Measurements from ENCODE around the gene UBTFL1. TPM values are rescaled to one million over a fixed set of nuclear protein-coding genes. Genes with fewer than 3 reads are reported as not detected.
"Not testable (repeated sequence)": the region's sequence is repeated elsewhere in the genome, so short reads cannot be mapped to it uniquely, and the experiment has no call there.

UBTFL1 gene, protein sequence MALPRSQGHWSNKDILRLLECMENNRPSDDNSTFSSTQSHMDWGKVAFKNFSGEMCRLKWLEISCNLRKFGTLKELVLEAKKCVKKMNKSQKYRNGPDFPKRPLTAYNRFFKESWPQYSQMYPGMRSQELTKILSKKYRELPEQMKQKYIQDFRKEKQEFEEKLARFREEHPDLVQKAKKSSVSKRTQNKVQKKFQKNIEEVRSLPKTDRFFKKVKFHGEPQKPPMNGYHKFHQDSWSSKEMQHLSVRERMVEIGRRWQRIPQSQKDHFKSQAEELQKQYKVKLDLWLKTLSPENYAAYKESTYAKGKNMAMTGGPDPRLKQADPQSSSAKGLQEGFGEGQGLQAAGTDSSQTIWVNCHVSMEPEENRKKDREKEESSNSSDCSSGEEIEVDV
- total RNA-seq (2014; rRNA removed) (not detected in 2 replicates), Bru-seq, nascent RNA (not detected), BruChase-seq, experiment 1, labeled RNA remaining after a 6-hour chase (not detected), BruChase-seq, experiment 2, labeled RNA remaining after a 2-hour chase (not detected)
- long read RNA-seq: 0 reads

DNA sequence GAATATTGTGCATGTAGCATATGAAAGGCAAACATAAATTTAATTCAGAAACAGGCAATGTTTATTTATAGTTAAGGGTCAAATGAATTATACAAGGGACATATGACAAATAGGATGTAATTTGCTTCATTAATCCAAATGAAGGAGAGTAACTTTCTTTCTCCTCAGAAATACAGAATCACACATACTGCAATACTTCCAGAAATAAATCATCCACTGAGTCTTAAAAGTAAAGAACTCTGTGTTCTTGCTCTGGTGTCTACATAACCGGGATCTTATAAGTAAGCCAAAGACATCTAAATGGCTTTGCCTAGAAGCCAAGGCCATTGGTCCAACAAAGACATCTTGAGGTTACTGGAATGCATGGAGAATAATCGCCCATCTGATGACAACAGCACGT, at the start of gene UBTFL1:
Gene UBTFL1 (plus strand): TSS at position 301 of the 400 bp plus-strand sequence. CDS start 0 bp downstream, at position 301.
- H3K27ac ChIP-seq (ENCODE audit: low read length); H3F3A ChIP-seq (ENCODE audit: low read length, unreplicated experiment); DNase-seq; H3K9me3 ChIP-seq (ENCODE audit: low read length); BruUV-seq (replicated peaks); CTCF ChIA-PET; ATAC-seq; H3K4me1 ChIP-seq (ENCODE audit: insufficient read depth, low read length); H3K4me3 ChIP-seq (ENCODE audit: low read length); H4K20me1 ChIP-seq (ENCODE audit: low read length); H3K9me2 ChIP-seq (replicated peaks; ENCODE audit: low read length); H3K27me3 ChIP-seq (ENCODE audit: low read length); H3K9ac ChIP-seq (ENCODE audit: low read length); H2AFZ ChIP-seq (ENCODE audit: low read length); H3K4me2 ChIP-seq (ENCODE audit: low read length); intact Hi-C loops (cut with micrococcal nuclease); H3K79me2 ChIP-seq (ENCODE audit: low read length); H3K36me3 ChIP-seq (ENCODE audit: low read depth, low read length): not testable (repeated sequence)
- POLR2A ChIA-PET (ENCODE audit: unreplicated experiment): interaction anchor here (0.7 kb wide), 1 partner anchor 927 kb away, joined by 11 read pairs; no protein-coding TSS in a partner anchor

- H3K79me2 ChIP-seq (ENCODE audit: low read length); H3K4me2 ChIP-seq (ENCODE audit: low read length); H3K4me1 ChIP-seq (ENCODE audit: insufficient read depth, low read length); intact Hi-C loops (cut with micrococcal nuclease); H3K36me3 ChIP-seq (ENCODE audit: low read depth, low read length); H3K9me3 ChIP-seq (ENCODE audit: low read length); H3K9ac ChIP-seq (ENCODE audit: low read length); H3K9me2 ChIP-seq (replicated peaks; ENCODE audit: low read length); CTCF ChIA-PET; H3K27ac ChIP-seq (ENCODE audit: low read length); H3K4me3 ChIP-seq (ENCODE audit: low read length); ATAC-seq; DNase-seq; BruUV-seq (replicated peaks); H2AFZ ChIP-seq (ENCODE audit: low read length); POLR2A ChIA-PET (ENCODE audit: unreplicated experiment); H4K20me1 ChIP-seq (ENCODE audit: low read length); H3F3A ChIP-seq (ENCODE audit: low read length, unreplicated experiment); H3K27me3 ChIP-seq (ENCODE audit: low read length): not testable (repeated sequence)
Observed at GRCh38 chr11:90051591-90052209, 34.0 kb upstream of the UBTFL1 start.

GRCh38 chr11:90052311-90052710, 33.4 kb upstream of the UBTFL1 start:
- intact Hi-C loops (cut with micrococcal nuclease); H3K27me3 ChIP-seq (ENCODE audit: low read length); ATAC-seq: not testable (repeated sequence)

DNA sequence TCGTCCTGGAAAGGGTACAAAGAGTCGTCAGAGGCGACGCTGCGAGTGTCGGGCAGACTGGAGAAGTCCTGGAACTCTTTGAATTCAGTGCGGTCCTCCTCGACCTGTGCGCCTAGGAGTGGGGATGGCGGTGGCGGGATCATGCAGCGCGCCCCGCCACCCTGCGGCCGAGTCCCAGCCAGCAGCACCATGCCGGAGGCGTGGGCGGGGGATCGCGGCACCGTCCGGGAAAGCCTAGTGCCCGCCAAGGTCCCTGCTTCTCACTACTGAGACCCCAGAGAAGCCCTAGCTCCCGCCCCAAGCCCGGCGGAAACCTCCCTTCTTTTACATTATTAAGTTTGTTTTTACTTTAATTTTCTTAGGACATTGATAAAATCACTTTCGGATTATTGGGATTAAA, 32.2 kb upstream of the UBTFL1 start:
- intact Hi-C loops (cut with micrococcal nuclease); POLR2A ChIA-PET (ENCODE audit: unreplicated experiment); H2AFZ ChIP-seq (ENCODE audit: low read length); H4K20me1 ChIP-seq (ENCODE audit: low read length); H3K27ac ChIP-seq (ENCODE audit: low read length); H3K9me2 ChIP-seq (replicated peaks; ENCODE audit: low read length); H3K4me1 ChIP-seq (ENCODE audit: insufficient read depth, low read length); H3K4me2 ChIP-seq (ENCODE audit: low read length); ATAC-seq; H3K79me2 ChIP-seq (ENCODE audit: low read length); CTCF ChIA-PET; BruUV-seq (replicated peaks); H3K27me3 ChIP-seq (ENCODE audit: low read length); DNase-seq; H3F3A ChIP-seq (ENCODE audit: low read length, unreplicated experiment); H3K9me3 ChIP-seq (ENCODE audit: low read length); H3K36me3 ChIP-seq (ENCODE audit: low read depth, low read length); H3K4me3 ChIP-seq (ENCODE audit: low read length); H3K9ac ChIP-seq (ENCODE audit: low read length): not testable (repeated sequence)

More at GRCh38 chr11:90052311-90052710, 33.4 kb upstream of the UBTFL1 start:
- BruUV-seq (replicated peaks); H3K4me3 ChIP-seq (ENCODE audit: low read length); H3K4me2 ChIP-seq (ENCODE audit: low read length); H3K9me2 ChIP-seq (replicated peaks; ENCODE audit: low read length); H3K4me1 ChIP-seq (ENCODE audit: insufficient read depth, low read length); H3K27ac ChIP-seq (ENCODE audit: low read length); H3K9ac ChIP-seq (ENCODE audit: low read length); H2AFZ ChIP-seq (ENCODE audit: low read length); H3K79me2 ChIP-seq (ENCODE audit: low read length); POLR2A ChIA-PET (ENCODE audit: unreplicated experiment); CTCF ChIA-PET; DNase-seq; H3K9me3 ChIP-seq (ENCODE audit: low read length); H3K36me3 ChIP-seq (ENCODE audit: low read depth, low read length); H3F3A ChIP-seq (ENCODE audit: low read length, unreplicated experiment); H4K20me1 ChIP-seq (ENCODE audit: low read length): not testable (repeated sequence)

GRCh38 chr11:90088731-90089130, 3.0 kb downstream of the UBTFL1 start:
- H3K79me2 ChIP-seq (ENCODE audit: low read length); H3K36me3 ChIP-seq (ENCODE audit: low read depth, low read length); BruUV-seq (replicated peaks); H2AFZ ChIP-seq (ENCODE audit: low read length); H3K4me2 ChIP-seq (ENCODE audit: low read length); POLR2A ChIA-PET (ENCODE audit: unreplicated experiment); CTCF ChIA-PET; H3K27ac ChIP-seq (ENCODE audit: low read length); H3K9ac ChIP-seq (ENCODE audit: low read length); H3K27me3 ChIP-seq (ENCODE audit: low read length); H3K4me1 ChIP-seq (ENCODE audit: insufficient read depth, low read length); H3K9me2 ChIP-seq (replicated peaks; ENCODE audit: low read length); intact Hi-C loops (cut with micrococcal nuclease); H3K9me3 ChIP-seq (ENCODE audit: low read length); H4K20me1 ChIP-seq (ENCODE audit: low read length); H3K4me3 ChIP-seq (ENCODE audit: low read length); ATAC-seq; H3F3A ChIP-seq (ENCODE audit: low read length, unreplicated experiment): not testable (repeated sequence)
- DNase-seq: peak; percentile 0

DNA sequence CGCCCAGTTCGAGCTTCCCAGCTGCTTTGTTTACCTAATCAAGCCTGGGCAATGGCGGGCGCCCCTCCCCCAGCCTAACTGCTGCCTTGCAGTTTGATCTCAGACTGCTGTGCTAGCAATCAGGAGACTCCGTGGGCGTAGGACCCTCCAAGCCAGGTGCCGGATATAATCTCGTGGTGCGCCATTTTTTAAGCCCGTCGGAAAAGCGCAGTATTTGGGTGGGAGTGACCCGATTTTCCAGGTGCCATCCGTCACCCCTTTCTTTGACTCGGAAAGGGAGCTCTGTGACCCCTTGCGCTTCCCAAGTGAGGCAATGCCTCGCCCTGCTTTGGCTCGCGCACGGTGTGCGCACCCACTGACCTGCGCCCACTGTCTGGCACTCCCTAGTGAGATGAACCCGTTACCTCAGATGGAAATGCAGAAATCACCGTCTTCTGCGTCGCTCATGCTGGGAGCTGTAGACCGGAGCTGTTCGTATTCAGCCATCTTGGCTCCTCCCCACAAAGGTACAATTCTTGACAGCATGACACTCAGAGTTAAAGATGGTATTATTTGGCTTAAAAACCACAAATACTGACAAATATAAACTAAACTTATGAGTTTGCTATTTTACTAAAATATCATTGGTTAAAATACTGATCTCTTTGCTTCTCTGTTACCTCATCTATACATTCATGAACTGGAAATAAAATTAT, 9.6 kb downstream of the UBTFL1 start:
- ATAC-seq; H4K20me1 ChIP-seq (ENCODE audit: low read length); POLR2A ChIA-PET (ENCODE audit: unreplicated experiment): not testable (repeated sequence)

More for the DNA sequence above, 9.6 kb downstream of the UBTFL1 start:
- H3K27ac ChIP-seq (ENCODE audit: low read length); H3K9me3 ChIP-seq (ENCODE audit: low read length); H3F3A ChIP-seq (ENCODE audit: low read length, unreplicated experiment); DNase-seq; BruUV-seq (replicated peaks); H3K9me2 ChIP-seq (replicated peaks; ENCODE audit: low read length); intact Hi-C loops (cut with micrococcal nuclease); H3K4me1 ChIP-seq (ENCODE audit: insufficient read depth, low read length); H3K9ac ChIP-seq (ENCODE audit: low read length); H3K4me3 ChIP-seq (ENCODE audit: low read length); H3K79me2 ChIP-seq (ENCODE audit: low read length); H3K36me3 ChIP-seq (ENCODE audit: low read depth, low read length); CTCF ChIA-PET; H3K27me3 ChIP-seq (ENCODE audit: low read length); H2AFZ ChIP-seq (ENCODE audit: low read length); H3K4me2 ChIP-seq (ENCODE audit: low read length): not testable (repeated sequence)

Data from PC-3 (cell line).